ENCODE measurements around the gene SETD6. TPM values are rescaled to one million over a fixed set of nuclear protein-coding genes. Genes with fewer than 3 reads are reported as not detected.
"Not testable (repeated sequence)": the region's sequence is repeated elsewhere in the genome, so short reads cannot be mapped to it uniquely, and the experiment has no call there.

SETD6 gene
- total RNA-seq, 4 donors from 2014 or later, result 32.8 to 74.2 (median 52.9) TPM

DNA sequence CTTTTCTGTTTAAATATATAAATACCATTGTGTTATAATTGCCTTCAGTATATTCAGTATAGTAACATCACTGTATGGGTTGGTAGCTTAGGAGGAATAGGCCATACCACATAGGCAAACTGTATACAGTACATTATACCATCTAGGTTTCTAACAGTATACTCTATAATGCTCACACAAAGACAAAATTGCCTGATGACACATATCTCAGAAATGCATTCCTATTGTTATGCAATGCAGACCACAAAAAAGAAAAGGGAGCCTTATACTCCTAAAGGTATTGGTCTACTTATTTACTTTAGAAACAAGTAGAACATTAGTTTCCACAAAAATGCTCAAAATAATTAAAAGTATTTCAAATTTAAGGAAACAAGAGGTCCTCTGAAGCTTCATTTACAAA, 47.9 kb downstream of the SETD6 start:
- intact Hi-C loops (cut with DNase I; ENCODE audit: low total_unique reads), result no loop called here
- TF ChIP-seq, protein P1, sequence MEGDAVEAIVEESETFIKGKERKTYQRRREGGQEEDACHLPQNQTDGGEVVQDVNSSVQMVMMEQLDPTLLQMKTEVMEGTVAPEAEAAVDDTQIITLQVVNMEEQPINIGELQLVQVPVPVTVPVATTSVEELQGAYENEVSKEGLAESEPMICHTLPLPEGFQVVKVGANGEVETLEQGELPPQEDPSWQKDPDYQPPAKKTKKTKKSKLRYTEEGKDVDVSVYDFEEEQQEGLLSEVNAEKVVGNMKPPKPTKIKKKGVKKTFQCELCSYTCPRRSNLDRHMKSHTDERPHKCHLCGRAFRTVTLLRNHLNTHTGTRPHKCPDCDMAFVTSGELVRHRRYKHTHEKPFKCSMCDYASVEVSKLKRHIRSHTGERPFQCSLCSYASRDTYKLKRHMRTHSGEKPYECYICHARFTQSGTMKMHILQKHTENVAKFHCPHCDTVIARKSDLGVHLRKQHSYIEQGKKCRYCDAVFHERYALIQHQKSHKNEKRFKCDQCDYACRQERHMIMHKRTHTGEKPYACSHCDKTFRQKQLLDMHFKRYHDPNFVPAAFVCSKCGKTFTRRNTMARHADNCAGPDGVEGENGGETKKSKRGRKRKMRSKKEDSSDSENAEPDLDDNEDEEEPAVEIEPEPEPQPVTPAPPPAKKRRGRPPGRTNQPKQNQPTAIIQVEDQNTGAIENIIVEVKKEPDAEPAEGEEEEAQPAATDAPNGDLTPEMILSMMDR (IDR thresholded peaks at IDR 0.05), result no peak
- no peak for TF ChIP-seq POLR2A (IDR thresholded peaks at IDR 0.05)
- no peak for DNase-seq (ENCODE audit: low spot score in 2 of 2)
- no peak overlapping the region for H3K4me3 ChIP-seq (ENCODE audit: low read depth, poor library complexity, severe bottlenecking)

DNA sequence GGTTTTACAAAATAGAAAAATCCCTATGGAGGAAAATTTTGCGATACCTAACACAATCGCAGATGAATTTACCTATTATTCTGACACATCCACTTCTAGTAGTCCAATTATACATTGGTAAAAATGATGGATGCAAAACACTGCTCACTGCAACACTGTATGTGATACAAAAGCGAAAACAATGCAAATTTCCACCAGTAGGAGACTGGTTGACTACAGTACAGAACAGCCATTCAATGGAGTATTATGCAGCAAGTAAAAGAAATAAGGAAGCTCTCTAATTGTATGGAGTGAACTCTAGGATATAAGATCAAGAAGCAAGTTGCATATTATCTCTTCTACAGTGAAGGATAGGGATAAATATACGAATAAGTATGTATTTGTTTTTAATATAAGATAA, 48.5 kb downstream of the SETD6 start:
- DNase-seq (ENCODE audit: low spot score in 2 of 2), result no peak
- H3K4me3 ChIP-seq (ENCODE audit: low read depth, poor library complexity, severe bottlenecking), result no peak overlapping the region
- TF ChIP-seq POLR2A (IDR thresholded peaks at IDR 0.05), result no peak
- TF ChIP-seq, protein P1 (IDR thresholded peaks at IDR 0.05), result no peak
- WGBS, 2 donors, result 85 to 98% methylated on average over 4 of the region's 4 CpGs
- intact Hi-C loops (cut with DNase I; ENCODE audit: low total_unique reads), result no loop called here

GRCh38 chr16:58565697-58566096, 50.4 kb downstream of the SETD6 start:
- not testable (repeated sequence) for H3K4me3 ChIP-seq (ENCODE audit: low read depth, poor library complexity, severe bottlenecking)

More at GRCh38 chr16:58565697-58566096, 50.4 kb downstream of the SETD6 start:
- intact Hi-C loops (cut with DNase I; ENCODE audit: low total_unique reads); DNase-seq (ENCODE audit: low spot score in 2 of 2): not testable (repeated sequence)
- WGBS, 2 donors, result 96 to 97% methylated on average over 4 of the region's 4 CpGs

Other genes starting within 250 kb of the SETD6 start
- not detected for gene PRSS54, start 220.5 kb upstream of the SETD6 start, total RNA-seq
- gene GINS3, start 123.0 kb upstream of the SETD6 start, total RNA-seq, result 10 to 100 TPM in 1 of 4 donors, 1 to 10 TPM in 3; 2.8 to 12.4 (median 7.0) TPM
- 10 to 100 TPM; 29.7 to 97.2 (median 64.0) TPM for gene NDRG4, start 15.4 kb upstream of the SETD6 start, total RNA-seq
- 100 to 1,000 TPM in 2 of 4 donors, 10 to 100 TPM in 2; 80.1 to 118 (median 102) TPM for gene CNOT1, start 114.3 kb downstream of the SETD6 start, total RNA-seq
- gene SLC38A7, start 169.3 kb downstream of the SETD6 start, total RNA-seq, result 10 to 100 TPM in 2 of 4 donors, 1 to 10 TPM in 2; 3.3 to 20.7 (median 10.2) TPM
- 10 to 100 TPM; 47.5 to 63.6 (median 57.6) TPM for gene GOT2, start 218.8 kb downstream of the SETD6 start, total RNA-seq

Measured in lower leg skin (tissue), 4 donors.